ENCODE measurements around the gene CCDC30. TPM values are rescaled to one million over a fixed set of nuclear protein-coding genes. Genes with fewer than 3 reads are reported as not detected.
"Not testable (repeated sequence)": the region's sequence is repeated elsewhere in the genome, so short reads cannot be mapped to it uniquely, and the experiment has no call there.

Gene CCDC30
- total and polyA plus RNA-seq, 7 donors: 0.69 to 3.9 (median 3.3) TPM

DNA sequence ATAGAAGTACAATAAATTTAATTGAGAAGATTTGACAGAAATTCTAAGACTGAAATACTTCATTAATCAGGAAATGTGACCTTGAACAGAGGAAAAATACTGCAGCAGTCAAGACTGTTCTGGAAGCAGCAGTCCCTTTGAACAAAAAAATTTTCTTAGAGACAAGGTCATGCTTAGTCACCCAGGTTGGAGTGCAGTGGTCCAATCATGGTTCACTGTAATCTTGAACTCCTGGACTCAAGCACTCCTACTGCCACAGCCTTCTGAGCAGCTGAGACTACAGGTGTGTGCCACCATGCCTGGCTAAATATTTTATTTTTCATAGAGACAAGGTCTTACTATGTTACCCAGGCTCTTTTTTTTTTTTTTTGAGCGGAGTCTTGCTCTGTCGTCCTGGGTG is 1.9 kb upstream of the CCDC30 start:
- Histone ChIP-seq H3K27ac (no peak overlapping the region), H3K4me3 (no peak overlapping the region), H3K4me1 (peaks cover 0 to 32% (median 29%) of the 10 kb centered on the region in 4 donors), H3K27me3 (no peaks in the 10 kb centered on the region), H3K9me3 (no peaks in the 10 kb centered on the region), H3K36me3 (peaks cover 0 to 34% (median 9%) of the 10 kb centered on the region in 4 donors)
- WGBS, 2 donors: 78 to 88% methylated on average over 2 of the region's 2 CpGs
- TF ChIP-seq POLR2A (IDR thresholded peaks at IDR 0.05): no peak
- TF ChIP-seq, protein P1, sequence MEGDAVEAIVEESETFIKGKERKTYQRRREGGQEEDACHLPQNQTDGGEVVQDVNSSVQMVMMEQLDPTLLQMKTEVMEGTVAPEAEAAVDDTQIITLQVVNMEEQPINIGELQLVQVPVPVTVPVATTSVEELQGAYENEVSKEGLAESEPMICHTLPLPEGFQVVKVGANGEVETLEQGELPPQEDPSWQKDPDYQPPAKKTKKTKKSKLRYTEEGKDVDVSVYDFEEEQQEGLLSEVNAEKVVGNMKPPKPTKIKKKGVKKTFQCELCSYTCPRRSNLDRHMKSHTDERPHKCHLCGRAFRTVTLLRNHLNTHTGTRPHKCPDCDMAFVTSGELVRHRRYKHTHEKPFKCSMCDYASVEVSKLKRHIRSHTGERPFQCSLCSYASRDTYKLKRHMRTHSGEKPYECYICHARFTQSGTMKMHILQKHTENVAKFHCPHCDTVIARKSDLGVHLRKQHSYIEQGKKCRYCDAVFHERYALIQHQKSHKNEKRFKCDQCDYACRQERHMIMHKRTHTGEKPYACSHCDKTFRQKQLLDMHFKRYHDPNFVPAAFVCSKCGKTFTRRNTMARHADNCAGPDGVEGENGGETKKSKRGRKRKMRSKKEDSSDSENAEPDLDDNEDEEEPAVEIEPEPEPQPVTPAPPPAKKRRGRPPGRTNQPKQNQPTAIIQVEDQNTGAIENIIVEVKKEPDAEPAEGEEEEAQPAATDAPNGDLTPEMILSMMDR (IDR thresholded peaks at IDR 0.05): no peak
- no peak for DNase-seq
- intact Hi-C loops (cut with DNase I): loop anchor here (5.0 kb wide), 1 partner anchor 221 kb away; the partner anchor contains the start of gene YBX1

DNA sequence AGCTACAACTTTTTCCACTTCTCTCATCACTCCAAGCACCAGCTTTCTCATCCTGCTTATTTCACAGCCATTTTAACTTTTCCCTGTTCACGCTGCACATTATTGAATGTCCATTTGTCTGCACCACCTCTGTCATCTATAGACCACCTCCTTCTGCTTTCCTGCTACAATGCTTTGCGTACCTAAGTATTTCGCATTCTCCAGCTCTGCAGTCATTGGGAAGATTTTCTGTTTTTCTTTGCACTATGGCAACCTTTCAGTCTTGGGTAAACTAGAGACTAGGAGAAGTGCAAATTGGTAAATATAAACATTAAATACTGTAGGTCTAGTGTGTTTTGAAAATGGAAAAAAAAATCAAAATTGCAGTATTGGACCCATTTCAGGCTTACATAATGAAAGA is 835 bp downstream of the CCDC30 start:
- Histone ChIP-seq H3K27me3 (no peaks in the 10 kb centered on the region), H3K4me1 (peaks cover 0 to 18% (median 14%) of the 10 kb centered on the region in 4 donors), H3K4me3 (peak overlapping the region in 3 of 4 donors; percentile 71 to 86 (median 73)), H3K27ac (no peak overlapping the region), H3K9me3 (no peaks in the 10 kb centered on the region), H3K36me3 (peaks cover 0 to 25% (median 7%) of the 10 kb centered on the region in 4 donors)
- WGBS, 2 donors: 82 to 85% methylated on average over 3 of the region's 3 CpGs
- no peak for DNase-seq
- intact Hi-C loops (cut with DNase I): loop anchor here (5.0 kb wide), 1 partner anchor 218 kb away; the partner anchor contains the start of gene YBX1
- TF ChIP-seq POLR2AphosphoS5 (IDR thresholded peaks at IDR 0.05): no peak
- TF ChIP-seq, protein P1 (IDR thresholded peaks at IDR 0.05): no peak

DNA sequence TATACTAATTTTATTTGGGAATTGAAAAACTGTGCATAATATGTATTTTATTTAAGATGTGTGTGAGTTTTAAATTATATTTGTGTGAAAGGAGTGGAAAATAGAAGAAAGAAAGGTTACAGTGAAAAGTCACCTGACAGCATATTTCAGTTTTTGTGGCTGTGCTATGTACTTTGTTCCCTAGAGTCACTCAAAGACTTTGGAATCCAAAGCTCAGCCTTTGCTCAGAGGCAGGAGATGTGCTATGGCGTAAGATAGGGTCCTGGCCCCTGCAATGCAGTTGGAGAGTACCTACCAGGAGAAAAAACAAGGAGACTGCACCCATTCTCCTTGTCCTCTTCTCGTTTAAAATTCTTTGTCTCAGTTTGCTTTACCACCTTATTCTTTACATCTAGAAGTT is 2.9 kb downstream of the CCDC30 start:
- H3K36me3 ChIP-seq: peaks cover 0 to 4% (median under 1%) of the 10 kb centered on the region in 4 donors
- TF ChIP-seq, protein P1 (IDR thresholded peaks at IDR 0.05): no peak
- no peak for TF ChIP-seq POLR2A (IDR thresholded peaks at IDR 0.05)
- no peak for TF ChIP-seq POLR2AphosphoS5 (IDR thresholded peaks at IDR 0.05)
- TF ChIP-seq EP300 (IDR thresholded peaks at IDR 0.05): no peak
- H3K4me3 ChIP-seq: no peak overlapping the region
- no peak for DNase-seq
- H3K27me3 ChIP-seq: no peaks in the 10 kb centered on the region
- H3K9me3 ChIP-seq: no peaks in the 10 kb centered on the region
- H3K27ac ChIP-seq: no peak overlapping the region
- 80 to 90% methylated on average over 2 of the region's 2 CpGs for WGBS, 2 donors
- H3K4me1 ChIP-seq: peaks cover 0 to 18% (median 14%) of the 10 kb centered on the region in 4 donors
- intact Hi-C loops (cut with DNase I): no loop called here

DNA sequence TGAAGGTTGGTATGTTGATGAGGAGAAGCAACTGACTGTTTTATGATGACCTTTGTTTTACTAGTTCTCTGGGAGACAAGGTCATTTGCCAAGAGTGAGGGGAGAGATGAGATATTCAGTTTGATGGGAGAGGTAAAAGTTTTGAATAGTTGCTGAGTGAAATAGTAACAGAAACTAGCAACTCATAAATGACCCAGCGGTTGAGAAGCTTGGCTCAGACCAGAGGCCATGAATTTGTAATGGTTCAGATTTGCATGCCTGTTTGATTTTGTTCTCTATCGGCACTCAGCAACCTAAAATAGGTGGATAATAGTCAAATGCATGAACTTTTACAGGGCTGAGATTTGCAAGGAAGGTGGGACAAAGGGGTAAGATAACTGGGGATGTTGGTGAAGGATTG is 6.6 kb downstream of the CCDC30 start:
- Histone ChIP-seq H3K36me3 (no peaks in the 10 kb centered on the region), H3K4me3 (no peak overlapping the region), H3K9me3 (no peaks in the 10 kb centered on the region), H3K27ac (no peak overlapping the region), H3K4me1 (no peaks in the 10 kb centered on the region), H3K27me3 (no peaks in the 10 kb centered on the region)
- DNase-seq: no peak
- TF ChIP-seq EP300 (IDR thresholded peaks at IDR 0.05): no peak
- TF ChIP-seq POLR2AphosphoS5 (IDR thresholded peaks at IDR 0.05): no peak
- TF ChIP-seq, protein P1 (IDR thresholded peaks at IDR 0.05): no peak
- TF ChIP-seq POLR2A (IDR thresholded peaks at IDR 0.05): no peak
- WGBS, 2 donors: 89 to 92% methylated on average over 2 of the region's 2 CpGs
- intact Hi-C loops (cut with DNase I): no loop called here

DNA sequence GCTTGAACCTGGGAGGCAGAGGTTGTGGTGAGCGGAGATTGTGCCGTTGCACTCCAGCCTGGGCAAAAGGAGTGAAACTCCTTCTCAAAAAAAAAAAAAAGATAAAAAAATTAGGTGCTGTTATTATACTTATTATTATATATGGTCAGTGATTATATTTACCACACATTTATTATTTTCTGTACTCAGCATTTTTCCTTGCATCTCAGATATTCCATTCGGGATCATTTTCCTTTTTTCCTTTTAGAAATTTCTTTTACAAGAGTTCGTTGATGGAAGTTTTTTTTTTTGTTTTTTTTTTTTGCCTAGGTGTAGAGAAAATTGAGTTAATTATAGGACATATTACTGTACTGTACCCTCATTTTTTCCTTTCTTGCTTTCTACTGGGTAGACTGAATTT is 13.5 kb downstream of the CCDC30 start:
- no peak overlapping the region for H3K4me3 ChIP-seq
- no peak for DNase-seq
- H3K36me3 ChIP-seq: peaks cover 0 to 8% (median 0%) of the 10 kb centered on the region in 4 donors
- intact Hi-C loops (cut with DNase I): no loop called here
- no peaks in the 10 kb centered on the region for H3K9me3 ChIP-seq
- H3K4me1 ChIP-seq: no peaks in the 10 kb centered on the region
- no peaks in the 10 kb centered on the region for H3K27me3 ChIP-seq
- 90 to 92% methylated on average over 4 of the region's 4 CpGs for WGBS, 2 donors
- TF ChIP-seq EP300 (IDR thresholded peaks at IDR 0.05) (no peak), POLR2A (IDR thresholded peaks at IDR 0.05) (no peak), POLR2AphosphoS5 (IDR thresholded peaks at IDR 0.05) (no peak)
- TF ChIP-seq, protein P1 (IDR thresholded peaks at IDR 0.05): no peak
- no peak overlapping the region for H3K27ac ChIP-seq

DNA sequence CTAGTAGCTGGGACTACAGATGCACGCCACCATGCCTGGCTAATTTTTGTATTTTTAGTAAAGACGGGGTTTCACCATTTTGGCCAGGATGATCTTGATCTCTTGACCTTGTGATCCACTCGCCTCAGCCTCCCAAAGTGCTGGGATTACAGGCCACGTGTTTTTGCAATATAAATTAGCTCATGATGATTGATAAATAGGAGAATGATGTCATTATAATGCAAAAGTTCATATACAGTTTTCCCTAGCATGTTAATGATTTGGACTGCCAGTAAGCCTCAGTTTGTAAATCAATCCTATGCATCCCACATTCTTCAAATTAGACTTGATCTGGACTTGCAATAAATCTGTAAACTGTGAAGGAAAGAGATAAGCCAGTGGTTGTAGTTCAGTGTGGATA is 14.3 kb downstream of the CCDC30 start:
- WGBS, 2 donors: 90 to 92% methylated on average over 4 of the region's 4 CpGs
- H3K27ac ChIP-seq; DNase-seq; H3K9me3 ChIP-seq; intact Hi-C loops (cut with DNase I); H3K27me3 ChIP-seq; H3K4me1 ChIP-seq; H3K4me3 ChIP-seq: not testable (repeated sequence)
- peaks cover 0 to 11% (median 0%) of the 10 kb centered on the region in 4 donors for H3K36me3 ChIP-seq

Measured in sigmoid colon (tissue), 7 donors.